HG03064 (cell line): ENCODE results near the gene MED28.

Source experiments
- ATAC-seq: cut with Tn5 transposase; IDR thresholded peaks from one replicate; pipeline ENCODE4 v1.9.1; 2021; ENCODE audit warnings: low read depth; ENCODE audit not compliant: unreplicated experiment

Gene MED28

DNA sequence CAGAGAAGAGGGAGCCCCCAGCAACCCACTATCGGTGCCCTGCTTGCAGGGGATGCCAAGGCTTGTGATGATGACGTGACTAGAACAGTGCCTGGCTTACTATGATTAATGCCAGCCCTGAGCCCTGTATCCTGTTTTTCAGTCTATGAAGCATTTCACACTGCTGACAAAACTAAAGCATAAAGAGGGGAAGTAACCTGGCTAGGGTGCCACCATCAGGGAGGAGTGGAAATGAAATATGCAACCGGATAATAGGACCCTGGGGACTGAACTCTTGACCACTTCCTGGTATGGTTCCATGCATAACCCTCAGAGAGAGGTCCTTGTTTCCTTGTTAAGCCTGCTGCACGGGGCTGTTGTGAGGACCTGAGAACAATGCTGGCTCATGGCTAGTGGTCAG, 50.3 kb downstream of the MED28 start:
- peak; percentile 97 for ATAC-seq

- ATAC-seq = no peak
Measured at GRCh38 chr4:17665346-17665745, 50.9 kb downstream of the MED28 start.

DNA sequence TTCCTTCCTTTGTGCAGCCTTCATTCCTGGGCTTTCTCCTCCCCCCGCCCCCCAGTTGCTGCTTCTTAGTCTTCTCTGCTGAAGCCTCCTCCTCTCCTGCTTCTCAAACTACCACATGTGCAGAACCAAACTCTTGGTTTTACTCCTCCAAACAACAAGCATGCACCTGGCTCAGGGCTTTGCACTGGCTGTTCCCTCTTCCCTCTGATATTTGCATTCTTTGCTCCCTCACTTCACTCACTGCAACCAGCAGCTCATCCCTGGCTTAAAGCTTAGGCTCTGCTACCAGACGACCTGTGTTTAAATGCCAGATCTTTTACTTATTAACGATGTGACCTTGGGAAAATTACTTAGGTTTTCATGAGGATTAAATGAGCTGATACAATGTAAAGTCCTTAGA, 51.4 kb downstream of the MED28 start:
- ATAC-seq = no peak

GRCh38 chr4:17667253-17667652, 52.8 kb downstream of the MED28 start:
- no peak for ATAC-seq

- no peak for ATAC-seq
Measured at GRCh38 chr4:17667653-17668201, 53.3 kb downstream of the MED28 start.

DNA sequence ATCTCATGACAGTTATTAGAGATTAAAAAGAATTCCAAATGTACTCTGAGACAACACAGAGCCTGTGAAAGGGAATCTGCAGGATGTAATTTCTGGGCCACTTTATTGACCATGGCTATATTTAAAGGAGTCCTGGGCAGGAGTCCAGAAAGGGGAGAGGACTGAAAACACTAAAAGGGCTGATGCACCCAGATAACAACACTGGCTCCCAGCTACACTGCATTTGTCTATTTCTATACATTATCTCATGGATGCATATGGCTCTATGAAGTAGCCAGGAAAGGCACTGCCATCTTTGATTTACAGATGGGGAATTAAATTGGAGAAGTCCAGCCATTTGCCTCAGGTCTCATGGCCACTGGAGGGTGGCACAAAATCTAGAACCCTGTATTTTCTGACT, 56.0 kb downstream of the MED28 start:
- ATAC-seq = no peak

- ATAC-seq = no peak
Measured at GRCh38 chr4:17680559-17681280, 66.3 kb downstream of the MED28 start.

GRCh38 chr4:17681281-17682221, 67.1 kb downstream of the MED28 start:
- ATAC-seq = no peak

- no peak for ATAC-seq
Measured at GRCh38 chr4:17682222-17682566, 67.8 kb downstream of the MED28 start.
